ENCODE measurements around the gene TTC7B. TPM values are rescaled to one million over a fixed set of nuclear protein-coding genes. Genes with fewer than 3 reads are reported as not detected.

TTC7B gene
- polyA plus RNA-seq, 1 donor from 2014 or later = 19.9 TPM

DNA sequence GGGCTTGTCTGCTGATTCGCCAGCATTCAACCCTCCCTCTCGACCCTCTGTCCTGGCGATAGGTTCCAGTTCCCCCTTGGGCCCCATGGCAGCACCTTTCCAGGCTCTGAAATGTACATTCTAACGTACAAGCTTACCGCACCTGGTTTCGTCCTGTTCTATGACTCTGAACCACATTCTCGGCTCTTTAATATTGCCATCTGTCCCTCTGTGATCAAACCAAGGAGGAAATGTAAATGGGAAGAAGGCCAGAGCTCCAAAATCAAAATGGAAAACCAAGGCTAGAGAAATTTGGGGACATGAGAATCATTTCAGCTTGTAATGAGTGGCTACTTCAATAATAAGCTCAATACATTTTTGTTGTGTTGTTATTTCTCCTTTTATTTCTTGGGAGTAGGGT is 117.2 kb downstream of the TTC7B start:
- H3K9me2 ChIP-seq (ENCODE audit: insufficient read depth, low read length) = no peaks in the 10 kb centered on the region
- no peak overlapping the region for H3K9ac ChIP-seq (ENCODE audit: low read length)
- H3K4me2 ChIP-seq (ENCODE audit: low read length) = no peak overlapping the region
- no peaks in the 10 kb centered on the region for H3K79me2 ChIP-seq (replicated peaks; ENCODE audit: insufficient read depth, low read length)
- TF ChIP-seq REST (IDR thresholded peaks at IDR 0.05; ENCODE audit: borderline replicate concordance) = no peak
- no peak for TF ChIP-seq SMC3 (conservative IDR thresholded peaks at IDR 0.05; ENCODE audit: poor library complexity)
- no peak for TF ChIP-seq RAD21 (conservative IDR thresholded peaks at IDR 0.05)
- no peak for TF ChIP-seq CTCF (IDR thresholded peaks at IDR 0.05; ENCODE audit: poor library complexity, severe bottlenecking)
- no peak for TF ChIP-seq TAF1 (IDR thresholded peaks at IDR 0.05; ENCODE audit: low read depth)
- TF ChIP-seq EP300 (conservative IDR thresholded peaks at IDR 0.05; ENCODE audit: poor library complexity, severe bottlenecking) = no peak
- no peak for TF ChIP-seq POLR2AphosphoS5 (IDR thresholded peaks at IDR 0.05)
- no peak for TF ChIP-seq MXI1 (conservative IDR thresholded peaks at IDR 0.05; ENCODE audit: poor library complexity, severe bottlenecking)
- TF ChIP-seq EZH2 (IDR thresholded peaks at IDR 0.05; ENCODE audit: borderline replicate concordance, insufficient read depth, low read length, poor library complexity, severe bottlenecking) = no peak
- no peak overlapping the region for H3K27ac ChIP-seq (ENCODE audit: low read length)
- H3K4me3 ChIP-seq (ENCODE audit: low read length) = no peak overlapping the region
- no peaks in the 10 kb centered on the region for H4K20me1 ChIP-seq (ENCODE audit: insufficient read depth)
- peaks cover 1% of the 10 kb centered on the region for H3K36me3 ChIP-seq (ENCODE audit: insufficient read depth, low read length)
- H2AFZ ChIP-seq (ENCODE audit: low read depth, low read length) = no peak overlapping the region
- H3F3A ChIP-seq (ENCODE audit: insufficient read depth, low read length, poor library complexity, severe bottlenecking) = peaks cover 2% of the 10 kb centered on the region
- H3K27me3 ChIP-seq (ENCODE audit: insufficient read depth, low read depth, low read length) = no peaks in the 10 kb centered on the region
- H3K9me3 ChIP-seq (ENCODE audit: low read length) = no peaks in the 10 kb centered on the region

DNA sequence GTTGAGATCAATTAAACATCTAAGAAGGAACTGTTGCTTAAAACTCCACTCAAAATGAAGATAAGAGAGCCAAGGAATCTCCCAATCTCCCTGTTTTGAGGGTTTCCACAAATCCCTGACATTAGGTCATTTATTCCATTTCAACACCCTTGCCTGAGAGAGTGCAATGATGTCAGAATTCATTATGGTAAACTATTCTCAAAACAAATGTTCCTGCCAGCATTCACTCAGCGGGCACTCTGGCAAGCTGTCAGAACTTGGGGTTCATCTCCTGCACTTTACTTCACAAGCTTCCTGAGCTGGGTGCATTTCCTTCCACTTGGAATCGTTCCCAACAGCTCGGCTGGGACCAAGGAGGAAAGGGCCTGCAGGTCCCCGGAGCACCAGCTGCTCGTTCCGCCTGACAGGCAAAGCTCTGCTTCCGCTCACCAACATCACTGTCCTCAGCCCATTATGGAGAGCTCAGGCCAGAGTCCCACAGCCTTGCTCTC is 117.8 kb downstream of the TTC7B start:
- Histone ChIP-seq H3K79me2 (replicated peaks; ENCODE audit: insufficient read depth, low read length) (no peaks in the 10 kb centered on the region), H3K9me2 (ENCODE audit: insufficient read depth, low read length) (no peaks in the 10 kb centered on the region), H3K9me3 (ENCODE audit: low read length) (no peaks in the 10 kb centered on the region), H3K27me3 (ENCODE audit: insufficient read depth, low read depth, low read length) (no peaks in the 10 kb centered on the region), H3F3A (ENCODE audit: insufficient read depth, low read length, poor library complexity, severe bottlenecking) (peaks cover 2% of the 10 kb centered on the region), H3K9ac (ENCODE audit: low read length) (no peak overlapping the region), H3K36me3 (ENCODE audit: insufficient read depth, low read length) (peaks cover 3% of the 10 kb centered on the region), H3K4me2 (ENCODE audit: low read length) (no peak overlapping the region), H3K4me3 (ENCODE audit: low read length) (no peak overlapping the region), H2AFZ (ENCODE audit: low read depth, low read length) (no peak overlapping the region), H3K27ac (ENCODE audit: low read length) (no peak overlapping the region), H4K20me1 (ENCODE audit: insufficient read depth) (no peaks in the 10 kb centered on the region)
- TF ChIP-seq RAD21 (conservative IDR thresholded peaks at IDR 0.05) = no peak
- no peak for TF ChIP-seq TAF1 (IDR thresholded peaks at IDR 0.05; ENCODE audit: low read depth)
- TF ChIP-seq EZH2 (IDR thresholded peaks at IDR 0.05; ENCODE audit: borderline replicate concordance, insufficient read depth, low read length, poor library complexity, severe bottlenecking) = no peak
- TF ChIP-seq POLR2AphosphoS5 (IDR thresholded peaks at IDR 0.05) = no peak
- no peak for TF ChIP-seq SMC3 (conservative IDR thresholded peaks at IDR 0.05; ENCODE audit: poor library complexity)
- TF ChIP-seq EP300 (conservative IDR thresholded peaks at IDR 0.05; ENCODE audit: poor library complexity, severe bottlenecking) = no peak
- TF ChIP-seq REST (IDR thresholded peaks at IDR 0.05; ENCODE audit: borderline replicate concordance) = no peak
- TF ChIP-seq MXI1 (conservative IDR thresholded peaks at IDR 0.05; ENCODE audit: poor library complexity, severe bottlenecking) = no peak
- TF ChIP-seq CTCF (IDR thresholded peaks at IDR 0.05; ENCODE audit: poor library complexity, severe bottlenecking) = no peak
